Measurements from ENCODE around the gene GPRIN1. TPM values are rescaled to one million over a fixed set of nuclear protein-coding genes. Genes with fewer than 3 reads are reported as not detected.

Gene GPRIN1
- total RNA-seq, 6 donors from 2014 or later = under 0.01 to 4.0 (median 1.3) TPM

DNA sequence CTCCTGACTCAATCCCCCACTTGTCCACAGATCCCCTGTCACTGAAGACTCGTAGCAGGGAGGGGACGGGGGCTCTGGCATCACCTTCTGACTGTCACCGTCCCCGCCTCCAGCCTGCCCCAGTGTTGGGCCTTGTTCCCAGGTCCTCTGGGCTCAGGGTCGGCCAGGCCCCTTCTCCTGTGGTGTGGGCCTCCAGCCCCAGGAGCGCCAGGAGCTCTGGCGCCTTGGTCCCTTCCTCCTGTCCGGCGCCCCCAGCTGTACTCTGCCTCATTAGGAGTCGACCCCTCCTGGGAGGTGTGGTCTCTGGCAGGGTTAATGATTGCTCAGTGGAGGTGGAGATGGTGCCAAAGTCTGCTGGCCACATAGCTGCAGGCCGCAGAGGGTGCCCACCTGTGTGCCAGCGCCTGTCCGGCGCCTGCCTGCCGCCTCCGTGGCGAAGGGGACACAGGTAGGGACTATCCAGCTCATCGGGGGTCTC, 61.0 kb downstream of the GPRIN1 start, which contains the start of gene CDHR2:
Gene CDHR2 (plus strand): TSS at position 376 of the 478 bp plus-strand sequence. CDS start 16,011 bp downstream, outside the sequence.
- Histone ChIP-seq H3K4me3 (no peak within 1 kb of the TSS), H3K27me3 (no peaks in the 10 kb centered on the region), H3K36me3 (no peaks in the 10 kb centered on the region), H3K9me3 (no peaks in the 10 kb centered on the region), H3K27ac (peak within 1 kb of the TSS in 1 of 4 donors; percentile 52), H3K4me1 (peaks cover 0 to 5% (median 3%) of the 10 kb centered on the region in 4 donors)
- TF ChIP-seq POLR2AphosphoS5 (IDR thresholded peaks at IDR 0.05) (no peak), POLR2A (IDR thresholded peaks at IDR 0.05) (no peak), CTCF (IDR thresholded peaks at IDR 0.05) (no peak), EP300 (IDR thresholded peaks at IDR 0.05) (no peak)
- WGBS, 2 donors = 74% methylated on average over 9 to 18 of the region's 18 CpGs
- DNase-seq = no peak
- no peak for ATAC-seq (ENCODE audit: low FRiP score in 2 of 2)

- WGBS, 2 donors = 74 to 75% methylated on average over 8 of the region's 8 CpGs
These were observed 62.2 kb downstream of the GPRIN1 start for GRCh38 chr5:176547802-176548201.

More at GRCh38 chr5:176547802-176548201, 62.2 kb downstream of the GPRIN1 start:
- Histone ChIP-seq H3K27ac (peak overlapping the region in 1 of 4 donors; percentile 52), H3K9me3 (no peaks in the 10 kb centered on the region), H3K4me1 (peaks cover 0 to 14% (median 7%) of the 10 kb centered on the region in 4 donors), H3K4me3 (no peak overlapping the region), H3K36me3 (no peaks in the 10 kb centered on the region), H3K27me3 (no peaks in the 10 kb centered on the region)
- ATAC-seq (ENCODE audit: low FRiP score in 2 of 2) = no peak
- no peak for DNase-seq
- TF ChIP-seq POLR2AphosphoS5 (IDR thresholded peaks at IDR 0.05) (peak in 1 of 2 donors; percentile 27), CTCF (IDR thresholded peaks at IDR 0.05) (no peak)

Small RNA genes within 50 kb of the gene (small RNA-seq; reads per million reads assigned to genes)
- gene MIR4281 (0 reads per million in 4 donors), gene RF00019 (0 reads per million in 4 donors), gene RN7SL684P (0 reads per million in 4 donors)

Other genes with a start within 250 kb of the GPRIN1 start
- 100 to 1,000 TPM in 2 of 6 donors, 10 to 100 TPM in 4; 53.4 to 109 (median 90.0) TPM for gene KIAA1191, start 248.4 kb downstream of the GPRIN1 start, total RNA-seq
- 1 to 10 TPM; 2.7 to 7.8 (median 4.1) TPM for gene ARL10, start 244.7 kb downstream of the GPRIN1 start, total RNA-seq
- 10 to 100 TPM in 4 of 6 donors, 1 to 10 TPM in 2; 3.1 to 25.4 (median 12.1) TPM for gene NOP16, start 221.6 kb downstream of the GPRIN1 start, total RNA-seq
- gene HIGD2A, start 221.4 kb downstream of the GPRIN1 start, total RNA-seq = 100 to 1,000 TPM in 3 of 6 donors, 10 to 100 TPM in 3; 46.5 to 108 (median 93.6) TPM
- 100 to 1,000 TPM in 4 of 6 donors, 10 to 100 TPM in 2; 54.5 to 187 (median 109) TPM for gene CLTB, start 193.6 kb downstream of the GPRIN1 start, total RNA-seq
- 10 to 100 TPM; 11.5 to 33.0 (median 30.0) TPM for gene FAF2, start 161.8 kb downstream of the GPRIN1 start, total RNA-seq
- gene RNF44, start 72.8 kb downstream of the GPRIN1 start, total RNA-seq = 10 to 100 TPM; 13.4 to 76.5 (median 51.7) TPM
- under 1 TPM in 2 of 6 donors, not detected in 4; 0.30 to 0.34 TPM for gene CDHR2, start 60.8 kb downstream of the GPRIN1 start, total RNA-seq
- gene SNCB, start 20.4 kb upstream of the GPRIN1 start, total RNA-seq = not detected
- gene EIF4E1B, start 20.5 kb upstream of the GPRIN1 start, total RNA-seq = not detected
- gene TSPAN17, start 37.3 kb upstream of the GPRIN1 start, total RNA-seq = 10 to 100 TPM; 20.1 to 36.8 (median 25.6) TPM
- 1 to 10 TPM in 1 of 6 donors, under 1 TPM in 4, not detected in 1; 0.20 to 1.0 (median 0.39) TPM for gene UNC5A, start 200.4 kb upstream of the GPRIN1 start, total RNA-seq